ENCODE results near the gene CTIF. TPM values are rescaled to one million over a fixed set of nuclear protein-coding genes. Genes with fewer than 3 reads are reported as not detected.

CTIF gene
- total and polyA plus RNA-seq, 2 experiments from 2014 or later: 8.6 to 14.4 TPM

DNA sequence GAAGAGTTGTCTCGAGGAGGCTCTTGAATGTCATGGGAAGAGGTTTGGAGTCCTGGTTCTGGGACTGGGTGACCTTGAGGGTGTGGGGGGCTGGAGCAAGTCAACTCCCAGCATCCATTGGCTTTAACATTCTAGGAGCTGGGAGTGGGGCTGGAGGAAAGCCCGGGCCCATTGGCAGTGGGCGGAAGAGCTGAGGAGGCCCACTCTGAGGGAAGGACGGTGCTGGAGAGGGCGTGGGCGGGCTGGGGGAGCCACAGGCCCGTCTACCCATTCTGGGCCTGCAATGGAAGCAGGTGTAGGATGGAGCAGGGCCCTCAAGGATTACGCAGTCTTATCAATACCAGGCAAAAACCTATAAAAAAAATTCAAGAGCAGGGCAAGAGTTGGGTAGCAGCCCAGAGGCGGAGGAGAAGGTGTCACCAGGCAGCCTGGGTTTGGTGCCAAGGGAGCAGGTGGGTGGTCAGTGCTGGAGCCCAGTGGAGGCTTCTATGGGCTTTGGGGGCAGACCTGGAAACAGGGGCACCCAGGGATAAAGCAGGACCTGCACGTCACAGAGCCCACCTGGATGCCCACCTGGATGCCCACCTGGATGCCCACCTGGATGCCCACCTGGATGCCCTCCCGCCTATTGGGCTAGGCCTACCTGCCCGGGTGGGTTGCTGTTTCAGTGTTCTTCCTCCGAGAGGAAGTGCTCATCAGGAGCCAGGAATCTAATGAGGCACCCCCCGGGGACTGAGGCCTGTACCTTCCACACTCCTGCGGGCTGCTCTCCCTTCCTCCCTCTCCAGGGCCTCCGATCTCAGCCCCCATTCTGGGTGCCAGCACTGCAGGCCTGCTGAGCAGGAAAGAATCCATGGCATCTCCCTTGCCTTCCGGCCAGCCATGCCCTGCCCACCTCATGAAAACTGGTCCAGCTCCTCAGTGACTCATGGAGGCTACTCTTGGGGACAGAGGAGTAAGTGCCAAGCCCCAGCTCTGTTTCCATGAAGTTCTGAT lies 71.3 kb downstream of the CTIF start (continued):
- TF ChIP-seq, protein P1, sequence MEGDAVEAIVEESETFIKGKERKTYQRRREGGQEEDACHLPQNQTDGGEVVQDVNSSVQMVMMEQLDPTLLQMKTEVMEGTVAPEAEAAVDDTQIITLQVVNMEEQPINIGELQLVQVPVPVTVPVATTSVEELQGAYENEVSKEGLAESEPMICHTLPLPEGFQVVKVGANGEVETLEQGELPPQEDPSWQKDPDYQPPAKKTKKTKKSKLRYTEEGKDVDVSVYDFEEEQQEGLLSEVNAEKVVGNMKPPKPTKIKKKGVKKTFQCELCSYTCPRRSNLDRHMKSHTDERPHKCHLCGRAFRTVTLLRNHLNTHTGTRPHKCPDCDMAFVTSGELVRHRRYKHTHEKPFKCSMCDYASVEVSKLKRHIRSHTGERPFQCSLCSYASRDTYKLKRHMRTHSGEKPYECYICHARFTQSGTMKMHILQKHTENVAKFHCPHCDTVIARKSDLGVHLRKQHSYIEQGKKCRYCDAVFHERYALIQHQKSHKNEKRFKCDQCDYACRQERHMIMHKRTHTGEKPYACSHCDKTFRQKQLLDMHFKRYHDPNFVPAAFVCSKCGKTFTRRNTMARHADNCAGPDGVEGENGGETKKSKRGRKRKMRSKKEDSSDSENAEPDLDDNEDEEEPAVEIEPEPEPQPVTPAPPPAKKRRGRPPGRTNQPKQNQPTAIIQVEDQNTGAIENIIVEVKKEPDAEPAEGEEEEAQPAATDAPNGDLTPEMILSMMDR (conservative IDR thresholded peaks at IDR 0.05; ENCODE audit: low read depth in 2 of 2): no peak
- no peak for TF ChIP-seq NANOG (IDR thresholded peaks at IDR 0.05; ENCODE audit: borderline replicate concordance)
- TF ChIP-seq ZNF114 (CRISPR knock-in tag; IDR thresholded peaks at IDR 0.05): no peak
- no peak for TF ChIP-seq EZH2phosphoT487 (IDR thresholded peaks at IDR 0.05; ENCODE audit: unreplicated experiment)

DNA sequence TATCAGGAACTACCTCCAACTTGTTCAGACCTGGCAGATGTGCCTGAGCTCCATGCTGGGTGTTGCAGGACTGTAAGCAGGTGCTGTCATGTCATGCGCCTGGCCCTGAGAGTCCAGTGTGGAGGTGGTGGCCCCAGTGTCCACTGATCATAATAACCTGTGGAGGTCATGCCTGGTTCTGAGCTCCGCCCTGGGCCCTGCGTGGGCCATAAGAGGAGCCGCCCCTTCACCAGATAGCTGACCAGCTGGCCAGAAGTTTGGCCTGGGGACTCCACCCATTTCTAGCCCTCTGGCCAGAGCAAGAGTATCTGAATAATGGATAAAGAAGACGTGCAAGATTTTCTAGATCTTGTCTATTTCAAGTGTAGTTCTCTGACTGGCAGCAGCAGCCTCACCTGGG lies 72.4 kb downstream of the CTIF start:
- no peaks in the 10 kb centered on the region for H3K36me3 ChIP-seq (ENCODE audit: insufficient read depth)
- H3K4me1 ChIP-seq (ENCODE audit: insufficient read depth): peaks cover 11% of the 10 kb centered on the region; the same call in 1 of the 2 replicates
- no peak overlapping the region for H3K4me2 ChIP-seq
- no peaks in the 10 kb centered on the region for H3K27me3 ChIP-seq (ENCODE audit: insufficient read depth)
- Mint-ChIP-seq H3K36me3 (ENCODE audit: low read depth) (no peaks in the 10 kb centered on the region), H3K27ac (no peak overlapping the region), H3K27me3 (ENCODE audit: insufficient read depth, low read depth, poor library complexity) (peaks cover 6% of the 10 kb centered on the region), H3K4me1 (peaks cover 33% of the 10 kb centered on the region), H3K9me3 (no peaks in the 10 kb centered on the region), H3K4me3 (no peak overlapping the region)
- DNase-seq (ENCODE audit: low spot score) (no peak), ATAC-seq (no peak)
- no peaks in the 10 kb centered on the region for H3K9me2 ChIP-seq (ENCODE audit: insufficient read depth)
- peaks cover 5% of the 10 kb centered on the region; the same call in 1 of the 2 replicates for H4K20me1 ChIP-seq (replicated peaks; ENCODE audit: insufficient read depth)
- H3K4me3 ChIP-seq: no peak overlapping the region
- no peaks in the 10 kb centered on the region for H3F3A ChIP-seq (replicated peaks; ENCODE audit: low read depth)
- H2AFZ ChIP-seq: no peak overlapping the region
- peaks cover 18% of the 10 kb centered on the region for H3K79me2 ChIP-seq (replicated peaks; ENCODE audit: insufficient read depth)
- TF ChIP-seq, protein P2, sequence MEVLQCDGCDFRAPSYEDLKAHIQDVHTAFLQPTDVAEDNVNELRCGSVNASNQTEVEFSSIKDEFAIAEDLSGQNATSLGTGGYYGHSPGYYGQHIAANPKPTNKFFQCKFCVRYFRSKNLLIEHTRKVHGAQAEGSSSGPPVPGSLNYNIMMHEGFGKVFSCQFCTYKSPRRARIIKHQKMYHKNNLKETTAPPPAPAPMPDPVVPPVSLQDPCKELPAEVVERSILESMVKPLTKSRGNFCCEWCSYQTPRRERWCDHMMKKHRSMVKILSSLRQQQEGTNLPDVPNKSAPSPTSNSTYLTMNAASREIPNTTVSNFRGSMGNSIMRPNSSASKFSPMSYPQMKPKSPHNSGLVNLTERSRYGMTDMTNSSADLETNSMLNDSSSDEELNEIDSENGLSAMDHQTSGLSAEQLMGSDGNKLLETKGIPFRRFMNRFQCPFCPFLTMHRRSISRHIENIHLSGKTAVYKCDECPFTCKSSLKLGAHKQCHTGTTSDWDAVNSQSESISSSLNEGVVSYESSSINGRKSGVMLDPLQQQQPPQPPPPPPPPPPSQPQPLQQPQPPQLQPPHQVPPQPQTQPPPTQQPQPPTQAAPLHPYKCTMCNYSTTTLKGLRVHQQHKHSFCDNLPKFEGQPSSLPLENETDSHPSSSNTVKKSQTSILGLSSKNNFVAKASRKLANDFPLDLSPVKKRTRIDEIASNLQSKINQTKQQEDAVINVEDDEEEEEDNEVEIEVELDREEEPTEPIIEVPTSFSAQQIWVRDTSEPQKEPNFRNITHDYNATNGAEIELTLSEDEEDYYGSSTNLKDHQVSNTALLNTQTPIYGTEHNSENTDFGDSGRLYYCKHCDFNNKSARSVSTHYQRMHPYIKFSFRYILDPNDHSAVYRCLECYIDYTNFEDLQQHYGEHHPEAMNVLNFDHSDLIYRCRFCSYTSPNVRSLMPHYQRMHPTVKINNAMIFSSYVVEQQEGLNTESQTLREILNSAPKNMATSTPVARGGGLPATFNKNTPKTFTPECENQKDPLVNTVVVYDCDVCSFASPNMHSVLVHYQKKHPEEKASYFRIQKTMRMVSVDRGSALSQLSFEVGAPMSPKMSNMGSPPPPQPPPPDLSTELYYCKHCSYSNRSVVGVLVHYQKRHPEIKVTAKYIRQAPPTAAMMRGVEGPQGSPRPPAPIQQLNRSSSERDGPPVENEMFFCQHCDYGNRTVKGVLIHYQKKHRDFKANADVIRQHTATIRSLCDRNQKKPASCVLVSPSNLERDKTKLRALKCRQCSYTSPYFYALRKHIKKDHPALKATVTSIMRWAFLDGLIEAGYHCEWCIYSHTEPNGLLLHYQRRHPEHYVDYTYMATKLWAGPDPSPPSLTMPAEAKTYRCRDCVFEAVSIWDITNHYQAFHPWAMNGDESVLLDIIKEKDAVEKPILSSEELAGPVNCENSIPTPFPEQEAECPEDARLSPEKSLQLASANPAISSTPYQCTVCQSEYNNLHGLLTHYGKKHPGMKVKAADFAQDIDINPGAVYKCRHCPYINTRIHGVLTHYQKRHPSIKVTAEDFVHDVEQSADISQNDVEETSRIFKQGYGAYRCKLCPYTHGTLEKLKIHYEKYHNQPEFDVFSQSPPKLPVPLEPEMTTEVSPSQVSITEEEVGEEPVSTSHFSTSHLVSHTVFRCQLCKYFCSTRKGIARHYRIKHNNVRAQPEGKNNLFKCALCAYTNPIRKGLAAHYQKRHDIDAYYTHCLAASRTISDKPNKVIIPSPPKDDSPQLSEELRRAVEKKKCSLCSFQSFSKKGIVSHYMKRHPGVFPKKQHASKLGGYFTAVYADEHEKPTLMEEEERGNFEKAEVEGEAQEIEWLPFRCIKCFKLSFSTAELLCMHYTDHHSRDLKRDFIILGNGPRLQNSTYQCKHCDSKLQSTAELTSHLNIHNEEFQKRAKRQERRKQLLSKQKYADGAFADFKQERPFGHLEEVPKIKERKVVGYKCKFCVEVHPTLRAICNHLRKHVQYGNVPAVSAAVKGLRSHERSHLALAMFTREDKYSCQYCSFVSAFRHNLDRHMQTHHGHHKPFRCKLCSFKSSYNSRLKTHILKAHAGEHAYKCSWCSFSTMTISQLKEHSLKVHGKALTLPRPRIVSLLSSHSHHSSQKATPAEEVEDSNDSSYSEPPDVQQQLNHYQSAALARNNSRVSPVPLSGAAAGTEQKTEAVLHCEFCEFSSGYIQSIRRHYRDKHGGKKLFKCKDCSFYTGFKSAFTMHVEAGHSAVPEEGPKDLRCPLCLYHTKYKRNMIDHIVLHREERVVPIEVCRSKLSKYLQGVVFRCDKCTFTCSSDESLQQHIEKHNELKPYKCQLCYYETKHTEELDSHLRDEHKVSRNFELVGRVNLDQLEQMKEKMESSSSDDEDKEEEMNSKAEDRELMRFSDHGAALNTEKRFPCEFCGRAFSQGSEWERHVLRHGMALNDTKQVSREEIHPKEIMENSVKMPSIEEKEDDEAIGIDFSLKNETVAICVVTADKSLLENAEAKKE (CRISPR knock-in tag; IDR thresholded peaks at IDR 0.05): no peak
- no peak overlapping the region for H3K27ac ChIP-seq (ENCODE audit: low read depth)
